Tracheal epithelial cell (primary cell): Measurements from ENCODE around the gene CRYGN. TPM values are rescaled to one million over a fixed set of nuclear protein-coding genes. Genes with fewer than 3 reads are reported as not detected.

Source experiments
- total RNA-seq: library from RNA; depleted of rRNA; stranded (reverse); fragments of >200 nt; gene quantifications from 2 replicates; pipeline ENCODE4 v1.2.1, GENCODE V29; 2014

The CRYGN gene, protein sequence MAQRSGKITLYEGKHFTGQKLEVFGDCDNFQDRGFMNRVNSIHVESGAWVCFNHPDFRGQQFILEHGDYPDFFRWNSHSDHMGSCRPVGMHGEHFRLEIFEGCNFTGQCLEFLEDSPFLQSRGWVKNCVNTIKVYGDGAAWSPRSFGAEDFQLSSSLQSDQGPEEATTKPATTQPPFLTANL
- total RNA-seq = not detected in 2 replicates

DNA sequence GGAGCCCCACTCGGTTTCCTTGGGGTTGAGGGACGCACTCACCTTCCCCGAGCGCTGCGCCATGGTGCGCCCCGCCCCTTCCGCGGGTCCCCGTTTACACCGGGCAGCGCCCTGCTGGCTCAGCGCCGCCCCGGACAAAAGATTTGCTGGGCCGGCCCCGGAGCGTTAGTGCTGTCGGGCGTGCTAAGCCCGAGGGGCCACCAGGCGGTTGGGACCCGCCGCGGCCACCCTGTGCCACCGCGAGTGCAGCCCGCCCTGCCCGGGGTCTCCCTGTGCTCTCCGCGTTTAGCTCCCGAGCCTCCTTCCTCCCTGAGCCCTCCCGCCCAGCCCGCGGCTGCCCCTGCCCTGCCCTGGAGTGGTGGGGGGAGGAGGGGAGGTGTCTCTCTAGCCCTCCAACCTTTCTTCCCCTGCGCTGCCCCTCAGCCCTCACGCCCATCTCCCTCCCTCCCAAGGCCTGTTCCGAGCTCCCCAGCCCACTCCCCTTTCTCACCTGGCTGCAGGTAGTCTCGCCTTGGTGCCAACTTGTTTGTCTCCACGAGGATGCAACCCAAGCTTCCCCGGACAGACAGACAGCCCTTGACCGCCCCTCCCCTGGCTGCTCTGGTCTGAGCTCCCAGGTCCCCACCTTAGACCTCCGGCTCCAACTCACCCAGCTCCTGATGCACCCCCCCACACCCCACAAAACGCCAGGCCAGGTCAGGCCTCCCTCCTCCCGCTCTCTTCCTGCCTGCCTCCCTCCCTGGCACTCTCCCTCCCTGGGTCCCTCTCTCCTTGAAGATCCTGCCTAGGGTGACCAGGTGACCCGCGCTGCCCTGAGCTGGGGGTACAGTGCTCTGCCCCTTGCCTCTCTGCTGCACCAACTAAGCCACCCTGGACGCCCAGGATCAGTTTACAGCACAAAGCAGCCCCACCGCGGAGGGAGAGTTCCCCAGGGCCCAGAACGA, at the start of gene CRYGN:
Gene CRYGN (minus strand): TSS at position 287 of the 944 bp plus-strand sequence. CDS start 224 bp downstream, at position 63.

DNA sequence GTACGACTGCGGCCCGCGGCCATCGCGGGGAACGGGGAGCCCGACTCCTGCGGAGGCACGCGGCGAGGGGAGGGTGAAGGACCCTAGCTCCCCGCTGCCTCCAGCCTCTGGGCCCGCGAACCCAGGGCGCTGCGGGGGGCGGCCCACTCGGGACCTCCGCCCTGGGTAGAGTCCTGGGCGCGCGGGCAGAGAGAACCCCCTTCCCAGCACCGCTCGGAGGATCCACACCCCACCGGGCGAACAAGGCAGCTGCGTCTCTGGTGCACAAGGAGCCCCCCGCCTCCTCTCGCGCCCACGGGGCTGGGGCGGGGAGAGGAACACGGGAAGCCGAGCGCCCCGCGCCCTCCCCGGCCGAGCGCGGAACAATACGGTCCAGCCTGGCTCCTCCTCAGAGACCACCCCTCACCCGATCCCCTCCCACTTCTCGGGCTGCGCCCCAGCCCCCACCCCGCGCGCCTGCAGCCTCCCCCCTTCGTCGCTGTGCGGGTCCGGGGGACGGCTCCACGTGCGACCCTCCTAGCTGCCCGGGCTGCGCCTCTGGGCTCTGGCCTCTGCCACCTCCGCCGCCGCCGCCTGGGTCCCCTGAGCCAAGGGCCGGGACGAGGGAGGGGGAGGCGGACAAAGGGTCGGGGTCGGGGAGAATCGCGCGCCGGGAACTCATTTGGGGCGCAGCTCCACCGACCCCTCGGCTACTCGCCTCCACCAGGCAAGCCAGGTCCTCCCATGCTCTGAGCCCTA, 30.1 kb downstream of the CRYGN start, which contains the start of gene WDR86:
Gene WDR86 (minus strand): TSS at position 372 of the 738 bp plus-strand sequence. CDS start 449 bp downstream, outside the sequence.

Other genes with a start within 250 kb of the CRYGN start
- gene H2BK1, start 229.7 kb downstream of the CRYGN start, total RNA-seq = not detected in 2 replicates
- 70.1 and 85.5 TPM in 2 replicates for gene ABCF2, start 212.9 kb downstream of the CRYGN start, total RNA-seq
- 32.8 and 47.0 TPM in 2 replicates for gene CHPF2, start 207.7 kb downstream of the CRYGN start, total RNA-seq
- 6.8 and 13.0 TPM in 2 replicates for gene SMARCD3, start 191.4 kb downstream of the CRYGN start, total RNA-seq
- 31.6 and 43.1 TPM in 2 replicates for gene NUB1, start 98.3 kb downstream of the CRYGN start, total RNA-seq
- 0.24 and 1.3 TPM in 2 replicates for gene WDR86, start 30.1 kb downstream of the CRYGN start, total RNA-seq
- 69.9 and 81.7 TPM in 2 replicates for gene RHEB, start 79.8 kb upstream of the CRYGN start, total RNA-seq